Measurements from ENCODE around the gene NKAIN2.

NKAIN2 gene

GRCh38 chr6:124870611-124871459 is 1067.2 kb downstream of the NKAIN2 start:
- DNase-seq = no peak

- no peak for DNase-seq
These were observed 1068.8 kb downstream of the NKAIN2 start for GRCh38 chr6:124872361-124873065.

- DNase-seq = no peak
These were observed 1069.4 kb downstream of the NKAIN2 start for GRCh38 chr6:124873066-124873410.

Data from CD4-positive, alpha-beta T cell treated with Interleukin-10 for 1 hour (primary cell).